Stimulated activated CD4-positive, alpha-beta T cell treated with anti-CD3 and anti-CD28 coated beads, Interleukin-15, amount 100 ng/mL, for 1 hour (primary cell): ENCODE data around the gene MOK.

Source experiments
- DNase-seq, 2 donors: peaks; one replicate each; pipeline ENCODE4 v3.0.0-alpha.2; 2020; ENCODE audit warnings: low read depth in 1 of 2, low spot score in 1 of 2

Gene MOK

DNA sequence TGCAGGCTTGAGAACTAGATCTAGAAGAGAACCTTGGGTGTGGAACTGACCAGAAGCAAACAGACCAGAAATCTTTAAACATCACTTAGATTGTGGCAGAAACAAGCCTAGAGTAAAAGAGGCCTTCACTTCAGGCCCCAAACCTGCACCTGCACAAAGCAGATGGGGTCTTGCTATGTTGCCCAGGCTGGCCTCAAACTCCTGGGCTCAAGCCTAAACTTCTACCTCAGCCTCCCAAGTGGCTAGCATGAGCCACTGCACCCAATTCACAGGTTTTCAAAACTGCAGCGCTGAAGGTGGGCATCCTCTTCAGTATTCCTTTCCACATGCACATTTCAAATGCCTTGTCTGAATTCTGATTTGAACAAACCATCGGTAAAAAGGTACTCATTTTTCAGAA is 19.9 kb downstream of the MOK start:
- DNase-seq, result no peak

DNA sequence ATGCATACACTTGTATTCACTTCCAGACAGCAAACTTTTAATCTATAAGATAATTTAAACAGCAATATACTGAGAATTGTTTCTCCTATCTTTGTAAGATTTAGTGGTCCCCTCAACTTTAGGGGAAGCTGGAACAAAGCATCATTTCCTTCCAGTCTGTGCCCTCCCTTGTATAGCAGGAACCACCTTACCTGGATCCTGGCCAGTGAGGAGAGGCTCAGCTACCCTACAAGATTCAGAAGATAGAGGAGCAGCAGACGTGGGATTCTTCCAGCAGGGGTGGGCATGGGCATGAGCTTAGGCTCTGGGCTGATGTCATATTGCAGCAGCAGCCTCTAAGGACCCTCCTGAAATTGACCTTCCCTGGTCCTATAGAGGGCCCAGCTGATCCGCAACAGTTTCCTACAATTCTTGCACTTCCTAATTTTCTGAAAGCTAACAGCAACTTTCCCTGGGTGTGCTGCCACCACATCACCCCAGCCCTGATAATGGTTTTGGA is 21.3 kb downstream of the MOK start:
- DNase-seq, result no peak

- no peak for DNase-seq
These were observed 22.1 kb downstream of the MOK start for GRCh38 chr14:102282751-102283465.

GRCh38 chr14:102280376-102280962 is 24.5 kb downstream of the MOK start:
- no peak for DNase-seq

- DNase-seq, result no peak
These were observed 25.1 kb downstream of the MOK start for GRCh38 chr14:102279688-102280348.

GRCh38 chr14:102279282-102279681 is 25.7 kb downstream of the MOK start:
- DNase-seq, result no peak

DNA sequence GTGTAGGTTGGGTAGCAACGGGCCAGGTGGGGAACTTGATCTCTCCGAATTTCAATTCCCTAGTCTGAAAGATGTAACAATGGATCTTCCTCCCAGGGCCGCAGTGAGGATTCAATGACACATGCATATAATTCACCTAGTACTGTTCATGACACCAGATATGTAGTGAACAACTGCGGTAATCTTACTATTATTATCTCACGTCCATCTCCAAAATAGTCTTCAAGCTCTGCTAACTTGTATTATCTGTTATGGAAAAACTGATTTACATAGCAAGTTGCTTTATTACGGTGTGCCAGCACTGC is 26.4 kb downstream of the MOK start:
- DNase-seq, result no peak

DNA sequence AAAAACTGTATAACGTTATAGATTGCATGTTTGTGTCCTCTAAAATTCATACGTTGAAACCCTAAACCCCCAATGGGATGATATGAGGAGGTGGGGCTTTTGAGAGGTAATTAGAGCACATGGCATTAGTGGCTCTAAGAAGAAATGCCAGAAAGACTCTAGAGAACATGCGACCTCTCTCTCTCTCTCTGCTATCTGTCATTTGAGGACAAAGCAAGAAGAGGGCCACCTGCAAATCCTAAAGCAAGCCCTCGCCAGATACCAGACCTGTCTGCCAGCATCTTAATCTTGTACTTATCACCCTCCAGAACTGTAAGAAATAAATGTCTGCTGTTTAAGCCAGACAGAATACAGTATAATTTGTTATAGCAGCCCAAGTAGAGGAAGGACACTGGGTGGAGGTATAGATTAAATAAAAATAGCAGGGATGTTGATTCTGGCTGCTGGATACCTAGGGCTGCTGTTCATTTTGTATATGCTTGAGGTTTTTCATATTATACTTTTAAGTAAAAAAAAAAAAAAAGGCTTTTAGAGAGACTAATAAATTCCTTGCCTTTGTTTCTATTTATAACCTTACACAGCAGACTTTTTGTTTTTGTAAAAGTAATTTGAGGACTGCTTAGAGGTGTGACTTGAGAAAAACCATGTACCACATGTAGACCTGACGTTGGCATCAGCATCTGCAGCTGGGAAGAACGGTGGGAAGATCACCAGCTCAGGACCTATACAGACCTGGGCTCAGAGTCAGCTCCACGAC is 26.9 kb downstream of the MOK start:
- DNase-seq, result no peak

DNA sequence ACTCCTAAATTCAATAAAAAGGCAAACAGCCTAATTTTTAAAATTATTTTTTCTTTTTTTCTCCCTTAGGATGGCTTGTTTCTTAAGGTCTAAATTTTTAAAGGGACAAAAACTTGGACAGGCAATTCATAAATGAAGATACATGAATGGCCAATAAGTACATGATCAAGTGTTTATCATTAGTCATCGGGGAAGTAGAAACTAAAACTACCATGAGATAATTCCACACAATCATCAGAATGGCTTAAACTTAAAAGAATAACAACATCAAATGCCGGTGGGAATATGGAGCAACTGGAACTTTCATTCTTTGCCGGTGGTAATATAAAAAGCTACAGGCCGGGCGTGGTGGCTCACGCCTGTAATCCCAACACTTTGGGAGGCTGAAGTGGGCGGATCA is 29.1 kb downstream of the MOK start:
- DNase-seq, result no peak

DNA sequence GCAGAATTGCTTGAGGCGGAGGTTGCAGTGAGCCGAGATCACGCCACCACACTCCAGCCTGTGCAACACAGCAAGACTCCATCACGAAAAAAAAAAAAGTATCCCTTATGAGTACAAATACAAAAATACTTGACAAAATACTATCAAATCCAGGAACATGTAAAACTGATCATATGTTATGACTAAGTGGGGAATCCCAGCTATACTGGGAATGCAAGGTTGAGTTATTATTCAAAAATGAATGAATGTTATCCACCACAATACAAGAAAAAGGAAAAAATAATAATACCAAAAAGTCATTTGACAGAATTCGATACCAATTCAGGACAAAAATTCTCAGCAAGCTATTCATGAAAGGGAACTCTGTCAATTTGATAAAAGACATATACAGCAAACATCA is 32.6 kb downstream of the MOK start:
- no peak for DNase-seq

GRCh38 chr14:102264775-102265174 is 40.2 kb downstream of the MOK start:
- no peak for DNase-seq

GRCh38 chr14:102264355-102264754 is 40.6 kb downstream of the MOK start:
- DNase-seq, result no peak

DNA sequence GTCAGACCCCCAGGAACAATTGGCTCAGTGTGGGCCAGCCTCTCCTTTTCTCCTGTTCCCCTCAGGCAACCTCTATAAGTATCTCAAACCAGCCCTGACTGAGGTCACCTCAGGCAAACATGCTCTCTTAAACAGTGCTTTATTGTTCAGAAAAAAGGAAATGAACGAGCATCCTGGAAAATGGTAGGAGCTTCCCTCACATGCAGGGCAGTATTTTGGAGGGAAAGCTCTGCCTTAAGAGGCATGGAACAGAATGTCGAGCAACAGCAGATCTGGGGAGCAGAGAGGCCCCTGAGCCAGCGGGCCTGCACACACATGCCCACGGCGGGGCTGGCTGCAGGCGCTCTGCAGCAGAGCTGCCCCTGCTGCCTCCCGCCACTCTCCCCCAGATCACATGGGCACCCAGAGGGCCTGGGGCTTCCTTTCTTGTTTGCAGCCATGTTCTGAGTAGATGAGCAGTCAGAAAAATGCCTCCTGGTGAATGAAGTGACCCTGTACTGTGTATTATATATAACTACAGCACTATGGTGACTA is 42.0 kb downstream of the MOK start:
- DNase-seq, result no peak

DNA sequence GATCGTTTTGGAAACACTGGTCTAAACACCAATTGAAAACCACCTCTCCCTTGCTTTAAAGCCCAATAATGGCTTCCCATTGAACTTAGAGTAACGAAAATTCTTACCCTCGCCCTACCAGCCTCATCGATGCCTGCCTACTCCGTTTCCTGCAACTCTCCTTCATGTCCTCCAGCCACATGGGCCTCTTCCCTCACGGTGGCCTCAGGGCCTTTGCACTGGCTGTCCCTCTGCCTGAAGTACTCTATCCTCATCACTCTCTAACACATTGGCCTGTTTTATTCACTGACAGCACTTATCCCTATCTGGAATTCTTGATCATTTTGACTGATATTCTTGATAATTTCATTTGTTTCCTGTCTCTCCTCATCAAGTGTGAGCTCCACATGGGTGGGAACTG is 46.8 kb downstream of the MOK start:
- no peak for DNase-seq

GRCh38 chr14:102256716-102257115 is 48.2 kb downstream of the MOK start:
- DNase-seq, result no peak

- no peak for DNase-seq
These were observed 49.4 kb downstream of the MOK start for GRCh38 chr14:102255401-102256190.

GRCh38 chr14:102252834-102253801 is 51.8 kb downstream of the MOK start:
- no peak for DNase-seq

- DNase-seq, result no peak
These were observed 53.8 kb downstream of the MOK start for GRCh38 chr14:102251161-102251560.

DNA sequence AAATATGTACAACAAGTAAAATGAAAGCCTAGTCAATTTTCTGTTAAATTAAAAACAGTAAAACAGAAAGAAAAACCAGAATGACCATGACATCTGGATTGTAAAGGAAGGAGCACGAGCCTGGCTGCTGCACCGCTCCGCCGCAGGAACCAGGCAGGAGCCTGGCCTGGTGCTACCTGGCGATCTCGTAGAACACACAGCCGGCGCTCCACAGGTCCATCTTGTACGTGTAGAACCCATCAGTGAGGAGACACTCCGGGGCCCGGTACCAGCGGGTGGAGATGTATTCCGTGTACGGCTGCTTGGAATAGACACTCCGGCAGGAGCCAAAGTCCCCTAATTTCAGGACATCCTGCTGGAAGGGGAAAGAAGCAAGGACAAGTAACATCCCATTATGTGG is 54.3 kb downstream of the MOK start:
- DNase-seq, result no peak

DNA sequence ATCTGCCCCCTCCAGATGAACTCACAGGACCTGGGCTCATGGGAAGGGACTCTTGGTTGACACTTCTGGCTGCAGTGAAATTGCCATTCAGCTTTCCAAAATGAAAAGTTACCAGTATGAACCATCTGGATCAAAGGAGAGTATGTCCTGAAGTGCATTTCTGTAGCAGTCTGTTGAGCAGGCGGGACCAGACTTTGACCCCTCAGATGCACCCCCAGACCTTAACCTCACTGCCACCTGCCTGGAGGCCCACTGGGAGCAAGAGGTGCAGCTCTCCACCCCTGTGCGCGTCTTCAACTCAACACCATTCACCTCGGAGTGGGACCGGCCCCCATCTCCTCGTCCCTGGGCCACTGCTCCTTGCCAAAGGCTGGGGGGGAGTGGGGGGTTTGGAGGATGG is 55.0 kb downstream of the MOK start:
- no peak for DNase-seq
